K562 (cell line): ENCODE measurements around the gene PTK7. TPM values are rescaled to one million over a fixed set of nuclear protein-coding genes. Genes with fewer than 3 reads are reported as not detected.

Experiments used
- BRD9 ChIP-seq: fragments of 450-650 bp; IDR thresholded peaks from 2 replicates; pipeline ENCODE4 v1.6.1; 2018; ENCODE audit warnings: low read depth; ENCODE audit not compliant: partially characterized antibody
- CC2D1A ChIP-seq: fragments of 450-650 bp; IDR thresholded peaks from 2 replicates; pipeline ENCODE4 v1.6.1; 2017; ENCODE audit warnings: mild to moderate bottlenecking
- CHD2 ChIP-seq: IDR thresholded peaks from 2 replicates; pipeline ENCODE4 v1.6.1; 2011; ENCODE audit warnings: low read depth, low read length
- GTF2E2 ChIP-seq: fragments of 200-800 bp; sonication (Bioruptor generic); IDR thresholded peaks from 2 replicates; pipeline ENCODE4 v1.6.1; 2016; ENCODE audit warnings: missing genetic modification characterization, missing compliant biosample characterization
- MAFG ChIP-seq: fragments of 450-650 bp; conservative IDR thresholded peaks from 2 replicates; pipeline ENCODE4 v1.6.1; 2016; ENCODE audit warnings: missing genetic modification characterization, missing compliant biosample characterization
- MYNN ChIP-seq, 2 experiments: sonication (generic); formaldehyde crosslinking in 1 of 2; IDR thresholded peaks; 2 replicates each; pipeline versions ENCODE4 v1.5.0 to v1.6.1; 2016 to 2020; ENCODE audit warnings: antibody characterized with exemption in 1 of 2, missing genetic modification reagents in 1 of 2
- PCBP2 ChIP-seq: fragments of 200-400 bp; formaldehyde crosslinking; IDR thresholded peaks from 2 replicates; pipeline ENCODE4 v1.6.1; 2018; ENCODE audit warnings: low read length, low read depth, mild to moderate bottlenecking, moderate library complexity; ENCODE audit not compliant: poor library complexity, severe bottlenecking
- POLR2AphosphoS2 ChIP-seq: IDR thresholded peaks from 2 replicates; pipeline ENCODE4 v1.6.1; 2012; ENCODE audit warnings: low read length, improper control_type of control experiment
- SIX5 ChIP-seq, 2 experiments: IDR thresholded peaks; 2 replicates each; pipeline ENCODE4 v1.6.1; 2011; ENCODE audit warnings: low read length in 2 of 2, borderline replicate concordance in 1 of 2, low read depth in 1 of 2, mild to moderate bottlenecking in 1 of 2, moderate library complexity in 1 of 2; ENCODE audit not compliant: insufficient read depth in 1 of 2
- ZNF217 ChIP-seq: sonication (generic); formaldehyde crosslinking; IDR thresholded peaks from 2 replicates; pipeline ENCODE4 v1.8.0; 2022; ENCODE audit warnings: mild to moderate bottlenecking, missing genetic modification reagents
- ZNF253 ChIP-seq: fragments of 250-450 bp; sonication (Bioruptor Pico); conservative IDR thresholded peaks from 2 replicates; pipeline ENCODE4 v1.6.1; 2021; ENCODE audit warnings: mild to moderate bottlenecking
- polyA plus RNA-seq, 8 experiments: library from polyadenylated mRNA; depleted of rRNA in 4 of 8; stranded (reverse) in 5 of 8; unstranded in 3 of 8; fragments of >200 nt; fragmentation: Nextera tagmentation in 2 of 8; fragmentation: Illumina TruSeq in 1 of 8; extraction: Ambion mirVana in 2 of 8; extraction: Trizol in 1 of 8; gene quantifications; 2 replicates each; pipeline versions ENCODE4 v1.2.1 to v1.2.3, GENCODE V29; 2011 to 2014; ENCODE audit warnings: inconsistent platforms in 1 of 8, missing spikeins in 1 of 8
- total RNA-seq, 7 experiments: library from RNA; depleted of rRNA in 6 of 7; stranded (reverse); fragments of >200 nt in 6 of 7; fragmentation: Illumina TruSeq in 2 of 7; extraction: Trizol in 2 of 7; gene quantifications; 2 replicates each; pipeline versions ENCODE4 v1.2.1 to v1.2.3, GENCODE V29; 2011 to 2021; ENCODE audit warnings: low replicate concordance in 1 of 7
- TF ChIP-seq, protein P1 (sequence below): IDR thresholded peaks from 2 replicates; pipeline ENCODE4 v1.6.1; 2014; ENCODE audit warnings: antibody characterized with exemption
- TF ChIP-seq, protein P2 (sequence below): fragments of 450-650 bp; IDR thresholded peaks from 2 replicates; pipeline ENCODE4 v1.6.1; 2016; ENCODE audit warnings: mild to moderate bottlenecking
- TF ChIP-seq, protein P3 (sequence below): fragments of 450-650 bp; IDR thresholded peaks from 2 replicates; pipeline ENCODE4 v1.6.1; 2016; ENCODE audit warnings: low read depth

The PTK7 gene
- total and polyA plus RNA-seq, 9 of the 15 experiments (the other 6 are each of a cell fraction or from before 2014, with no cell fraction given) = 0.20 to 6.8 (median 4.2) TPM

DNA sequence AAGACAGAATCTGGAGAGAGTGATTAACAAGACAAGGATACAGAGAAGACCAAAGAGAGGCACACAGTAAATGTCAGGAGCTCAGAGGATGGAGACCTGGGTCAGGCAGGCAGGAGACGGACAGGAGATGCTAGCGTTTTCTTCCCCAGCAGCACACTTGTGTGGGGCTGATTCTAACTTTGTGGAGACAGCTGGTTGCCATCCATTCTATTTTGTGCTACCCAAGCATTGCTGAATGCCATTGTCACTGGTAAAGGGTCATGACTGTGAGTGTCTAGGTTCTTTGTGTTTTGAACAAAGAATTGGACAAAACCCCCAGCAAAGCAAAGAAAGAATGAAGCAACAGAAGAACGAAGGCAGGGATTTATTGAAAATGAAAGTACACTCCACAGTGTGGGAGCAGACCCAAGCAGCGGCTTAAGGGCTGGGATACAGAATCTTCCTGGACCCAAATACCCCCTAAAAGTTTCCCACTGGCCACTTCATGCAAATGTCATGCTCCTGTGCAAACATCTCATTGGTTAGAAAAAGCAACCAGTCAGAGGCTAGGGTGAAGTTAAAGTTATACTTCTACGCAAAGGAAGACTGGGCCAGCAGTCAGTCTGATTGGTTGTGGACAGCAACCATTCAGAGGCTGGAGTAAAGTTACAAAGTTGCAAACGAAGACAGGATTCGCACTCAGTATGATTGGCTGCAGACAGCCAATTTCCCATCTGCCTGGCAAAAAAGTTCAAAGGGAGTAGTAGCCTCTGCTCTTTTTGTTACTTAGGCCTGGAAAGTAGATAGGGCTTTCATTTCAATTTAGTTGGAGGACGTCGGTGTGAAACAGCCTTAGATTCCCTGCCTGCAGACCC lies 17.5 kb downstream of the PTK7 start (continued):
- TF ChIP-seq POLR2AphosphoS2 = no peak
- no peak for TF ChIP-seq PCBP2
- TF ChIP-seq ZNF253 (CRISPR knock-in tag) = no peak
- peak; percentile 99 for TF ChIP-seq CC2D1A
- TF ChIP-seq, protein P1, sequence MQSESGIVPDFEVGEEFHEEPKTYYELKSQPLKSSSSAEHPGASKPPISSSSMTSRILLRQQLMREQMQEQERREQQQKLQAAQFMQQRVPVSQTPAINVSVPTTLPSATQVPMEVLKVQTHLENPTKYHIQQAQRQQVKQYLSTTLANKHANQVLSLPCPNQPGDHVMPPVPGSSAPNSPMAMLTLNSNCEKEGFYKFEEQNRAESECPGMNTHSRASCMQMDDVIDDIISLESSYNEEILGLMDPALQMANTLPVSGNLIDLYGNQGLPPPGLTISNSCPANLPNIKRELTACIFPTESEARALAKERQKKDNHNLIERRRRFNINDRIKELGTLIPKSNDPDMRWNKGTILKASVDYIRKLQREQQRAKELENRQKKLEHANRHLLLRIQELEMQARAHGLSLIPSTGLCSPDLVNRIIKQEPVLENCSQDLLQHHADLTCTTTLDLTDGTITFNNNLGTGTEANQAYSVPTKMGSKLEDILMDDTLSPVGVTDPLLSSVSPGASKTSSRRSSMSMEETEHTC = no peak
- TF ChIP-seq GTF2E2 = no peak
- TF ChIP-seq BRD9 = no peak
- no peak for TF ChIP-seq MAFG
- no peak for TF ChIP-seq ZNF217 (CRISPR knock-in tag)
- TF ChIP-seq, protein P2, sequence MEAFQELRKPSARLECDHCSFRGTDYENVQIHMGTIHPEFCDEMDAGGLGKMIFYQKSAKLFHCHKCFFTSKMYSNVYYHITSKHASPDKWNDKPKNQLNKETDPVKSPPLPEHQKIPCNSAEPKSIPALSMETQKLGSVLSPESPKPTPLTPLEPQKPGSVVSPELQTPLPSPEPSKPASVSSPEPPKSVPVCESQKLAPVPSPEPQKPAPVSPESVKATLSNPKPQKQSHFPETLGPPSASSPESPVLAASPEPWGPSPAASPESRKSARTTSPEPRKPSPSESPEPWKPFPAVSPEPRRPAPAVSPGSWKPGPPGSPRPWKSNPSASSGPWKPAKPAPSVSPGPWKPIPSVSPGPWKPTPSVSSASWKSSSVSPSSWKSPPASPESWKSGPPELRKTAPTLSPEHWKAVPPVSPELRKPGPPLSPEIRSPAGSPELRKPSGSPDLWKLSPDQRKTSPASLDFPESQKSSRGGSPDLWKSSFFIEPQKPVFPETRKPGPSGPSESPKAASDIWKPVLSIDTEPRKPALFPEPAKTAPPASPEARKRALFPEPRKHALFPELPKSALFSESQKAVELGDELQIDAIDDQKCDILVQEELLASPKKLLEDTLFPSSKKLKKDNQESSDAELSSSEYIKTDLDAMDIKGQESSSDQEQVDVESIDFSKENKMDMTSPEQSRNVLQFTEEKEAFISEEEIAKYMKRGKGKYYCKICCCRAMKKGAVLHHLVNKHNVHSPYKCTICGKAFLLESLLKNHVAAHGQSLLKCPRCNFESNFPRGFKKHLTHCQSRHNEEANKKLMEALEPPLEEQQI = no peak
- TF ChIP-seq, protein P3, sequence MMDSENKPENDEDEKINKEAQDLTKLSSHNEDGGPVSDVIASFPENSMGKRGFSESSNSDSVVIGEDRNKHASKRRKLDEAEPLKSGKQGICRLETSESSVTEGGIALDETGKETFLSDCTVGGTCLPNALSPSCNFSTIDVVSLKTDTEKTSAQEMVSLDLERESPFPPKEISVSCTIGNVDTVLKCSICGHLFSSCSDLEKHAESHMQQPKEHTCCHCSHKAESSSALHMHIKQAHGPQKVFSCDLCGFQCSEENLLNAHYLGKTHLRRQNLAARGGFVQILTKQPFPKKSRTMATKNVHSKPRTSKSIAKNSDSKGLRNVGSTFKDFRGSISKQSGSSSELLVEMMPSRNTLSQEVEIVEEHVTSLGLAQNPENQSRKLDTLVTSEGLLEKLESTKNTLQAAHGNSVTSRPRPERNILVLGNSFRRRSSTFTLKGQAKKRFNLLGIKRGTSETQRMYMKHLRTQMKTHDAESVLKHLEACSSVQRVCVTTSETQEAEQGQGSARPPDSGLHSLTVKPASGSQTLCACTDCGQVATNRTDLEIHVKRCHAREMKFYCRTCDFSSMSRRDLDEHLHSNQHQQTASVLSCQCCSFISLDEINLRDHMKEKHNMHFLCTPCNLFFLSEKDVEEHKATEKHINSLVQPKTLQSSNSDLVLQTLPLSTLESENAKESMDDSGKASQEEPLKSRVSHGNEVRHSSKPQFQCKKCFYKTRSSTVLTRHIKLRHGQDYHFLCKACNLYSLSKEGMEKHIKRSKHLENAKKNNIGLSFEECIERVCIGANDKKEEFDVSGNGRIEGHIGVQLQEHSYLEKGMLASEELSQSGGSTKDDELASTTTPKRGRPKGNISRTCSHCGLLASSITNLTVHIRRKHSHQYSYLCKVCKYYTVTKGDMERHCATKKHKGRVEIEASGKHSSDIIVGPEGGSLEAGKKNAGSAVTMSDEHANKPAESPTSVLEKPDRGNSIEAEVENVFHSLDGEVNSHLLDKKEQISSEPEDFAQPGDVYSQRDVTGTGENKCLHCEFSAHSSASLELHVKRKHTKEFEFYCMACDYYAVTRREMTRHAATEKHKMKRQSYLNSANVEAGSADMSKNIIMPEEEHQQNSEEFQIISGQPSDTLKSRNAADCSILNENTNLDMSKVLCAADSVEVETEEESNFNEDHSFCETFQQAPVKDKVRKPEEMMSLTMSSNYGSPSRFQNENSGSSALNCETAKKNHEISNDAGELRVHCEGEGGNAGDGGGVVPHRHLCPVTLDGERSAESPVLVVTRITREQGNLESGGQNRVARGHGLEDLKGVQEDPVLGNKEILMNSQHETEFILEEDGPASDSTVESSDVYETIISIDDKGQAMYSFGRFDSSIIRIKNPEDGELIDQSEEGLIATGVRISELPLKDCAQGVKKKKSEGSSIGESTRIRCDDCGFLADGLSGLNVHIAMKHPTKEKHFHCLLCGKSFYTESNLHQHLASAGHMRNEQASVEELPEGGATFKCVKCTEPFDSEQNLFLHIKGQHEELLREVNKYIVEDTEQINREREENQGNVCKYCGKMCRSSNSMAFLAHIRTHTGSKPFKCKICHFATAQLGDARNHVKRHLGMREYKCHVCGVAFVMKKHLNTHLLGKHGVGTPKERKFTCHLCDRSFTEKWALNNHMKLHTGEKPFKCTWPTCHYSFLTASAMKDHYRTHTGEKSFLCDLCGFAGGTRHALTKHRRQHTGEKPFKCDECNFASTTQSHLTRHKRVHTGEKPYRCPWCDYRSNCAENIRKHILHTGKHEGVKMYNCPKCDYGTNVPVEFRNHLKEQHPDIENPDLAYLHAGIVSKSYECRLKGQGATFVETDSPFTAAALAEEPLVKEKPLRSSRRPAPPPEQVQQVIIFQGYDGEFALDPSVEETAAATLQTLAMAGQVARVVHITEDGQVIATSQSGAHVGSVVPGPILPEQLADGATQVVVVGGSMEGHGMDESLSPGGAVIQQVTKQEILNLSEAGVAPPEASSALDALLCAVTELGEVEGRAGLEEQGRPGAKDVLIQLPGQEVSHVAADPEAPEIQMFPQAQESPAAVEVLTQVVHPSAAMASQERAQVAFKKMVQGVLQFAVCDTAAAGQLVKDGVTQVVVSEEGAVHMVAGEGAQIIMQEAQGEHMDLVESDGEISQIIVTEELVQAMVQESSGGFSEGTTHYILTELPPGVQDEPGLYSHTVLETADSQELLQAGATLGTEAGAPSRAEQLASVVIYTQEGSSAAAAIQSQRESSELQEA = no peak
- no peak for TF ChIP-seq CHD2
- no peak for TF ChIP-seq SIX5 (IDR thresholded peaks at IDR 0.05; ENCODE audit: borderline replicate concordance in 1 of 2, insufficient read depth in 1 of 2, low read depth in 1 of 2, low read length in 2 of 2)
- TF ChIP-seq MYNN (IDR thresholded peaks at IDR 0.05) = no peak
- no peak for TF ChIP-seq MYNN (CRISPR knock-in tag; IDR thresholded peaks at IDR 0.05)
